A549 treated with GW870086 at 1 μM for 4 hours (cell line): ENCODE data around the gene SLC10A2. TPM values are rescaled to one million over a fixed set of nuclear protein-coding genes. Genes with fewer than 3 reads are reported as not detected.

ENCODE experiments used
- total RNA-seq: library from RNA; stranded (reverse); fragments of 200-300 nt; extraction: Qiagen RNA extraction; gene quantifications from 5 replicates; pipeline ENCODE4 v1.2.3, GENCODE V29; 2022; ENCODE audit warnings: low read depth

Gene SLC10A2, protein sequence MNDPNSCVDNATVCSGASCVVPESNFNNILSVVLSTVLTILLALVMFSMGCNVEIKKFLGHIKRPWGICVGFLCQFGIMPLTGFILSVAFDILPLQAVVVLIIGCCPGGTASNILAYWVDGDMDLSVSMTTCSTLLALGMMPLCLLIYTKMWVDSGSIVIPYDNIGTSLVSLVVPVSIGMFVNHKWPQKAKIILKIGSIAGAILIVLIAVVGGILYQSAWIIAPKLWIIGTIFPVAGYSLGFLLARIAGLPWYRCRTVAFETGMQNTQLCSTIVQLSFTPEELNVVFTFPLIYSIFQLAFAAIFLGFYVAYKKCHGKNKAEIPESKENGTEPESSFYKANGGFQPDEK
- total RNA-seq = not detected in 5 replicates

DNA sequence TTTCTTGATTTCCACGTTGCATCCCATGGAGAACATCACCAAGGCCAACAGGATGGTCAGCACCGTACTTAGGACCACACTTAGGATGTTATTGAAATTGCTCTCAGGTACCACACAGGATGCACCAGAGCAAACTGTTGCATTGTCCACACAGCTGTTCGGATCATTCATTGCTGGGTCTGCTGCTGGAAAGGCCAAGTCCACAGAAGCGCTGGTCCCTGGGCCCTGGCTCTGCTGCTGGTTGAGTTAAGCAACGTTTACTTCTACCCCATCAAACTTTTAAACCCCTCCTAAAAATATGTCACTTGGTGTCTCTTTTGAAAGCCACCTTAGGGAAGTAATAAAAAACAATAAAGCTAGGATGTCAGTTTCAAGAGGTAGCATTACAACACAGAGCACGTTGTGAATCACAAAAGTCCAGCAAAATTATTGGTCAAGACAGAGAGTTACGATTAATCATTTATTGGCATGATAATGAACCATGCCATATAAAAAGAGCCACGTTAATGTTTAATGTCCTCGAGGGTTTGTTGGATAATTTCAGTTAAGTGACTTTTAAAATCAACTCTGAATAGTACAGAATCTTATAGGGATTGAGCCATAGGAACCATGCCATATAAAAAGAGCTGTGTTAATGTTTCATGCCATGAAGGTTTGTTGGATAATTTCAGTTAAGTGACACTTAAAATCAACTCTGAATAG, at the start of gene SLC10A2:
Gene SLC10A2, minus strand, starts transcription at position 339 of the 702 bp plus-strand sequence. Its CDS starts 168 bp downstream, at position 171.

Other genes starting within 250 kb of the SLC10A2 start
- 14.4 to 18.4 TPM (median 15.9 TPM) in 5 replicates for gene ERCC5, start 220.4 kb downstream of the SLC10A2 start, total RNA-seq